ENCODE measurements around the gene RPIA. TPM values are rescaled to one million over a fixed set of nuclear protein-coding genes. Genes with fewer than 3 reads are reported as not detected.

The RPIA gene
- total RNA-seq, 4 donors from 2014 or later: 4.2 to 10.0 (median 7.6) TPM

DNA sequence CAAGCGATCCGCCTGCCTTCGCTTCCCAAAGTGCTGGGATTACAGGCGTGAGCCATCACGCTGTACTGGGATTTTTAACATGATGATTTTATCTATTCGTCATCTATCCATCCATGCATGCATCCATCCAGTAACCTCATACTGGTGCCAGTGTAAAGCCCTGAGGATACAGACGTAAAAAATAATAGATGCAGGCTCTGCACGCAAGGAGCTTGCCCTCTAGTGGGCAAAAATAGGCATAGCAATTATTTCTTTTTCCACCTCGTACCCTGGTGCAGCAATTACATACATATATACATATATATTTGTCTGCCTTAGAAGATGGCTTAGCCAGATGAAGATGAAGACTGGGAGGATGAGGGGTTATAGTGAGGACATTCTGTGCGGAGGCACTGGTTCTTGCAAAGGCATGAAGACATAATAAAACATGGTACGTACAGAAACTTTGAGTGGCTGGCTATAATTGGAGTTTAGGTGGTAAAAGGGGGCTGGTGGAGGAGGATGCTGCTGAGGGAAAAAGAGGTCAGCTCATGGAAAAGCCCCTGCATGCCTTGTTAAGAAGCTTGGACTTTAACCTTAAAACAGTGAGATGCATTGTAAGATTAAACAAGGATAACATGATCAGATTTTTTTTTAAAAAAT lies 19.6 kb upstream of the RPIA start:
- Histone ChIP-seq H3K36me3 (no peaks in the 10 kb centered on the region), H3K4me1 (no peaks in the 10 kb centered on the region), H3K9me3 (no peaks in the 10 kb centered on the region), H3K4me3 (replicated peaks in 1 of 3) (no peak overlapping the region), H3K27me3 (no peaks in the 10 kb centered on the region), H3K27ac (no peak overlapping the region)
- WGBS, 2 donors: 37 to 40% methylated on average over 11 of the region's 11 CpGs
- TF ChIP-seq, protein P1, sequence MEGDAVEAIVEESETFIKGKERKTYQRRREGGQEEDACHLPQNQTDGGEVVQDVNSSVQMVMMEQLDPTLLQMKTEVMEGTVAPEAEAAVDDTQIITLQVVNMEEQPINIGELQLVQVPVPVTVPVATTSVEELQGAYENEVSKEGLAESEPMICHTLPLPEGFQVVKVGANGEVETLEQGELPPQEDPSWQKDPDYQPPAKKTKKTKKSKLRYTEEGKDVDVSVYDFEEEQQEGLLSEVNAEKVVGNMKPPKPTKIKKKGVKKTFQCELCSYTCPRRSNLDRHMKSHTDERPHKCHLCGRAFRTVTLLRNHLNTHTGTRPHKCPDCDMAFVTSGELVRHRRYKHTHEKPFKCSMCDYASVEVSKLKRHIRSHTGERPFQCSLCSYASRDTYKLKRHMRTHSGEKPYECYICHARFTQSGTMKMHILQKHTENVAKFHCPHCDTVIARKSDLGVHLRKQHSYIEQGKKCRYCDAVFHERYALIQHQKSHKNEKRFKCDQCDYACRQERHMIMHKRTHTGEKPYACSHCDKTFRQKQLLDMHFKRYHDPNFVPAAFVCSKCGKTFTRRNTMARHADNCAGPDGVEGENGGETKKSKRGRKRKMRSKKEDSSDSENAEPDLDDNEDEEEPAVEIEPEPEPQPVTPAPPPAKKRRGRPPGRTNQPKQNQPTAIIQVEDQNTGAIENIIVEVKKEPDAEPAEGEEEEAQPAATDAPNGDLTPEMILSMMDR (IDR thresholded peaks at IDR 0.05): peak; percentile 69 to 88 (median 74)
- TF ChIP-seq POLR2A (IDR thresholded peaks at IDR 0.05): no peak
- DNase-seq: no peak
- intact Hi-C loops (cut with DNase I): loop anchor here (2.0 kb wide), 1 partner anchor 83 kb away; no protein-coding TSS in a partner anchor

GRCh38 chr2:88673363-88673762 lies 18.1 kb upstream of the RPIA start:
- no peaks in the 10 kb centered on the region for H3K9me3 ChIP-seq
- no peak overlapping the region for H3K4me3 ChIP-seq (replicated peaks in 1 of 3)
- H3K27ac ChIP-seq: no peak overlapping the region
- no peaks in the 10 kb centered on the region for H3K4me1 ChIP-seq
- H3K27me3 ChIP-seq: no peaks in the 10 kb centered on the region
- TF ChIP-seq POLR2A (IDR thresholded peaks at IDR 0.05): no peak
- TF ChIP-seq, protein P1 (IDR thresholded peaks at IDR 0.05): no peak
- DNase-seq: no peak
- 73% methylated on average over 1 of the region's 1 CpG for WGBS, 2 donors
- intact Hi-C loops (cut with DNase I): loop anchor here (2.0 kb wide), 1 partner anchor 85 kb away; no protein-coding TSS in a partner anchor
- H3K36me3 ChIP-seq: no peaks in the 10 kb centered on the region

DNA sequence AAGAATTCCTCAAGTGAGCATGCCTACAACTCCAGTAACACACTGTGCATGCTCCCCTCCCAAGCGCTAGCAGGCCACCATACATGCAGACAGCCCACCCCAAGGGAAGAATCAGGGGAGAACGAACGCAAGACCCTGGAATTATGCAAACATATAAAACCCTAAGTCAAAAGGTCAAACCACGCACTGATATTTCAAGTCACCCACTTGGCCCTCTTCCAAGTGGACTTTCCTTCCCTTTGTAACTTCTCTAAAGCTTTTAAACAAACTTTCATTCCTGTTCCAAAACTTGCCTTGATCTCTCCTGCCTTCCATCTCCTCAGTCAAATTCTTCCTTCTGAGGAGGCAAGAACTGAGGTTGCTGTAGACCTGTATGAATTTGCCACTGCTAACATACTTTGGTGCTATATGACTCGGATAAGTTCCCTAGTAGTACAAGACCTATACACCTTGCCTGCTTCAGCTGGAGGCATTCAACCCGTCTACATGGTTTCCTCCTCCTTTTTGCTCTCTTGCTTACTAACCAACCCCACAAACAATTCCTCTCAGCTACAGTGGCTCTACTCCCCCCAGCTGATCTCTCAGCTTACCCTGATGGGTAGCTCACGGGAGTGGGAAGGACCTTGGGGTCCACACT lies 11.1 kb upstream of the RPIA start:
- H3K4me1 ChIP-seq: no peaks in the 10 kb centered on the region
- no peaks in the 10 kb centered on the region for H3K27me3 ChIP-seq
- intact Hi-C loops (cut with DNase I): no loop called here
- no peaks in the 10 kb centered on the region for H3K36me3 ChIP-seq
- H3K27ac ChIP-seq: no peak overlapping the region
- H3K9me3 ChIP-seq: no peaks in the 10 kb centered on the region
- TF ChIP-seq POLR2A (IDR thresholded peaks at IDR 0.05): no peak
- TF ChIP-seq, protein P1 (IDR thresholded peaks at IDR 0.05): no peak
- 81 to 87% methylated on average over 7 of the region's 7 CpGs for WGBS, 2 donors
- no peak for DNase-seq
- H3K4me3 ChIP-seq (replicated peaks in 1 of 3): no peak overlapping the region

DNA sequence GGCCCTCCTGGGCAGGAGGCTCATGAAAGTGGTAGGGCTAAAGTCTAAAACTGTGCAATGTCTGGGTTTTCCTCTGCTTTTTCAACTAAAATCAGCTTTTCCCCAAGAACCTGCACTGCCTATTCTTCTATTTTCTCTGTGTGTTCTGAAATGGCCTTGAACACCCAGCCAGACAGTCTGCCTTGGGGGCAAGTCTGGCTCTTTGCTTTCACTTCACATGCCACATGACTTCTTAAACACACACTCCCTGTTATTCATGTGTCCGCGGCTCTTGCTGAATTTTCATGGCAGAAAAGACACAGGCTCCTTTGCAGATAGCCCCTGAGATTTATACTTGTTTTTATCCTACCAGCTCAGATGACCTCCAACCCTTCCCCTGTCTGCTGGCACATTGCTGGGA lies 10.6 kb upstream of the RPIA start:
- Histone ChIP-seq H3K4me1 (no peaks in the 10 kb centered on the region), H3K9me3 (no peaks in the 10 kb centered on the region), H3K27me3 (no peaks in the 10 kb centered on the region), H3K27ac (no peak overlapping the region), H3K36me3 (no peaks in the 10 kb centered on the region), H3K4me3 (replicated peaks in 1 of 3) (no peak overlapping the region)
- 71 to 72% methylated on average over 2 of the region's 2 CpGs for WGBS, 2 donors
- no peak for TF ChIP-seq POLR2A (IDR thresholded peaks at IDR 0.05)
- TF ChIP-seq, protein P1 (IDR thresholded peaks at IDR 0.05): no peak
- intact Hi-C loops (cut with DNase I): no loop called here
- DNase-seq: no peak
